Measurements from ENCODE around the gene SORCS1. TPM values are rescaled to one million over a fixed set of nuclear protein-coding genes. Genes with fewer than 3 reads are reported as not detected.

SORCS1 gene
- total RNA-seq, 1 experiment from 2014 or later = 1.7 TPM

DNA sequence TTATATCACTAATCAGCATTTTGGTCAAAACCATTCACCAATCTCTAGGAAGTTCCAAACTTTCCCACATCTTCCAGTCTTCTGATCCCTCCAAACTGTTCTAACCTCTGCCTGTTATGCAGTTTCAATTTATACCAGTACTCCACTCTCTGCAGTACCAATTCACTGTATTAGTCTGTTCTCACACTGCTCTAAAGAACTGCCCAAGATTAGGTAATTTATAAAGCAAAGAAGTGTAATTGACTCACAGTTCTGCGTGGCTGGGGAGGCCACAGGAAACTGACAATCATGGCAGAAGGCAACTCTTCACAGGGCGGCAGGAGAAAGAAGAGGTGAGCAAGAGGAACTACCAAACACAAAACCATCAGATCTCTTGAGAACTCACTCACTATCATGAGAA is 374.9 kb downstream of the SORCS1 start:
- no peak overlapping the region for H3K4ac ChIP-seq (ENCODE audit: low read depth, low read length)
- no peak overlapping the region for H2BK12ac ChIP-seq (ENCODE audit: insufficient read length, low read depth, low read length)
- no peak overlapping the region for H3K23ac ChIP-seq (ENCODE audit: insufficient read length, low read depth, low read length)
- Mint-ChIP-seq H3K36me3 (ENCODE audit: insufficient read depth in 1 of 3, low read depth in 3 of 3) (peaks cover 3 to 12% (median 4%) of the 10 kb centered on the region in 3 experiments; a peak in 4 of 7 replicates), H3K27ac (peak overlapping the region in 1 of 3 experiments; percentile 34; a peak in 2 of 7 replicates), H3K4me1 (peaks cover 11 to 16% of the 10 kb centered on the region in 2 experiments), H3K27me3 (ENCODE audit: low read depth) (no peaks in the 10 kb centered on the region), H3K9me3 (peaks cover 2 to 3% of the 10 kb centered on the region in 2 experiments; a peak in 2 of 5 replicates), H3K4me3 (no peak overlapping the region)
- no peaks in the 10 kb centered on the region for H4K20me1 ChIP-seq (ENCODE audit: control insufficient read depth, insufficient read depth, insufficient read length)
- no peak overlapping the region for H3K4me2 ChIP-seq (ENCODE audit: insufficient read depth, insufficient read length, low read length)
- no peak overlapping the region for H3K27ac ChIP-seq (ENCODE audit: insufficient read length, low read depth, low read length)
- no peak overlapping the region for H2BK15ac ChIP-seq (ENCODE audit: low read depth, low read length)
- H2BK120ac ChIP-seq (ENCODE audit: low read depth, low read length, poor library complexity, severe bottlenecking) = no peak overlapping the region
- no peaks in the 10 kb centered on the region for H3K27me3 ChIP-seq (ENCODE audit: insufficient read depth, low read length)
- no CpG with 5 or more reads among the region's 2 CpGs for WGBS (ENCODE audit: extremely low coverage, insufficient read length, low lambda C conversion rate)
- no peak for DNase-seq
- no peaks in the 10 kb centered on the region for H3K9me3 ChIP-seq (ENCODE audit: control insufficient read depth, low read depth, low read length)
- H4K5ac ChIP-seq (ENCODE audit: insufficient read length, low read depth, low read length) = no peak overlapping the region
- H3K79me1 ChIP-seq (ENCODE audit: insufficient read depth, low read depth, low read length, poor library complexity, severe bottlenecking) = no peaks in the 10 kb centered on the region
- H3K56ac ChIP-seq (ENCODE audit: insufficient read length, low read depth, low read length) = no peak overlapping the region
- H2AK5ac ChIP-seq (ENCODE audit: insufficient read length, low read length) = no peak overlapping the region
- H3T11ph ChIP-seq (ENCODE audit: low read length) = no peak overlapping the region
- no peaks in the 10 kb centered on the region for H3K79me2 ChIP-seq (ENCODE audit: insufficient read depth, low read length)
- no peak overlapping the region for H3K14ac ChIP-seq (ENCODE audit: insufficient read depth, low read length)
- H2BK20ac ChIP-seq (ENCODE audit: low read depth, low read length, poor library complexity, severe bottlenecking) = no peak overlapping the region
- no peak overlapping the region for H3K9ac ChIP-seq (ENCODE audit: extremely low read depth, insufficient read length, low read length)
- H3K18ac ChIP-seq (ENCODE audit: insufficient read length, low read depth, low read length) = no peak overlapping the region
- no peak overlapping the region for H4K8ac ChIP-seq (replicated peaks; ENCODE audit: insufficient read length, low read depth, low read length)
- H2BK5ac ChIP-seq (ENCODE audit: insufficient read length, low read length) = no peak overlapping the region
- H3K4me1 ChIP-seq (ENCODE audit: insufficient read depth, low read length) = no peaks in the 10 kb centered on the region
- H4K91ac ChIP-seq (ENCODE audit: insufficient read length, low read depth, low read length) = no peak overlapping the region
- H2AFZ ChIP-seq (ENCODE audit: low read length) = no peak overlapping the region
- TF ChIP-seq, protein P1, sequence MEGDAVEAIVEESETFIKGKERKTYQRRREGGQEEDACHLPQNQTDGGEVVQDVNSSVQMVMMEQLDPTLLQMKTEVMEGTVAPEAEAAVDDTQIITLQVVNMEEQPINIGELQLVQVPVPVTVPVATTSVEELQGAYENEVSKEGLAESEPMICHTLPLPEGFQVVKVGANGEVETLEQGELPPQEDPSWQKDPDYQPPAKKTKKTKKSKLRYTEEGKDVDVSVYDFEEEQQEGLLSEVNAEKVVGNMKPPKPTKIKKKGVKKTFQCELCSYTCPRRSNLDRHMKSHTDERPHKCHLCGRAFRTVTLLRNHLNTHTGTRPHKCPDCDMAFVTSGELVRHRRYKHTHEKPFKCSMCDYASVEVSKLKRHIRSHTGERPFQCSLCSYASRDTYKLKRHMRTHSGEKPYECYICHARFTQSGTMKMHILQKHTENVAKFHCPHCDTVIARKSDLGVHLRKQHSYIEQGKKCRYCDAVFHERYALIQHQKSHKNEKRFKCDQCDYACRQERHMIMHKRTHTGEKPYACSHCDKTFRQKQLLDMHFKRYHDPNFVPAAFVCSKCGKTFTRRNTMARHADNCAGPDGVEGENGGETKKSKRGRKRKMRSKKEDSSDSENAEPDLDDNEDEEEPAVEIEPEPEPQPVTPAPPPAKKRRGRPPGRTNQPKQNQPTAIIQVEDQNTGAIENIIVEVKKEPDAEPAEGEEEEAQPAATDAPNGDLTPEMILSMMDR (conservative IDR thresholded peaks at IDR 0.05) = no peak
- H3K23me2 ChIP-seq (ENCODE audit: insufficient read length, low read depth, low read length, poor library complexity, severe bottlenecking) = no peaks in the 10 kb centered on the region

Measured in H9 (cell line).